ENCODE data around the gene EDA2R.

EDA2R gene, protein sequence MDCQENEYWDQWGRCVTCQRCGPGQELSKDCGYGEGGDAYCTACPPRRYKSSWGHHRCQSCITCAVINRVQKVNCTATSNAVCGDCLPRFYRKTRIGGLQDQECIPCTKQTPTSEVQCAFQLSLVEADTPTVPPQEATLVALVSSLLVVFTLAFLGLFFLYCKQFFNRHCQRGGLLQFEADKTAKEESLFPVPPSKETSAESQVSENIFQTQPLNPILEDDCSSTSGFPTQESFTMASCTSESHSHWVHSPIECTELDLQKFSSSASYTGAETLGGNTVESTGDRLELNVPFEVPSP

DNA sequence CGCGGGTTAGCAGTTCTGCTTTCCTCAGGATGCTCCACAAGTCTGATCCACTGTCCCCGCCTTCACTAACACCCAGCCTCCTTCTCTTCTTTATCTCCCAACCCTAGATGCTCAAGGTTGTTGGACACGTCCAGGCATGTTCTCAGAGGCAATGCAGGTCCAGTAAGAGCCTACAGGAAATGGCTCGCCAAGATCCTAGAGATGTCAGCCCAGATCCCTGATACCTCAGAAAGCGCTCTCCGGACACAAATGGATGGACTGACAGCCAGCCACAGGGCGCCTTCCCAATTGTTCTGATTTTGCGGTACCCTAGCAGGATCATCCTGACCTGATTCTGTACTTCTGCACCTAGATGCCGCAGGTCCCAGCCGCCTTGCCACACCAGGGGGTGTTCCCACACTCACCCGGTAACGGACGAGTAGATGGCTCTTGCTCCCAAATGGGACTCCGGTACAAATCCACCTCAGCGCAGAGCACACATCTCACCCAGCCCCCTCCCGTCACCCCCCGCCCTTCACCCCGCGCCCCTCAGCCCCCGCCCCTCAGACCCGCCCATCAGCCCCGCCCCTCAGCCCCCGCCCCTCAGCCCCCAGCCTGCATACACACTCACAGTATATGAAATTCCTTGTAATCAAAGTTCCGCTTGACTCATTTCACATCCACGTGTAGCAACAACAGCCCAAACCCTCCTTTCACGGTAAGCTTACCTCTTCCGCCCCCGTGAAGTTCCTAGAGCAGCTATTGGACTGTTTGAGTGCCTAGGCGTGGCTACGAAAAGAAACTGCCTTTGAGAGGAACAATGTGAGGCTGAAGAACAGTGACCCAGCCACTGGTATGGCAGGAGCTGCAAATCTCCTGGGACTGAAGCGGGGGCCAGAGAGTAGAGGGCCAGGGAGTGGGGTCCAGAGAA is at the start of gene EDA2R:
TSS of gene EDA2R (minus strand) at position 488 of the 910 bp plus-strand sequence. CDS start 23,058 bp downstream, outside the sequence.
- in situ Hi-C loops (cut with MboI; ENCODE audit: low sequenced_read_pairs), result no loop called here

DNA sequence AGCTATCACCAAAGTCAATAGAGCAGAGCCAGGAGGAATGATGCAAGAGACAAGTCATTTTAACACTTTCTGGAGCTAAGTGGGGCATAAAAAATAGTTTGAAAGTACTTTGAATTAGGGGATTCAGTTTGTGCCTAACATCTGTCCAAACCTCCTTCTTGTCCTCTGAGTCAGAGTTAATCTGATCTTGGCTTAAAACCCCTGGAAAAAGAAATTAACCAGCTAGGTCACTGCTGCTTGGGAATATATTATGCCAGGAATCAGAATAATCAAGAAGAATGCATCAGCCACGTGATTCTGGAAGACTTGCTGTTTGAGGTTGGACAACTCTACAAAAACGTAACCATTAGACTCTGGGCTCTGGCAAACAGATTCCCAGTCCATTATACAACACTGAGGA is 45.3 kb upstream of the EDA2R start:
- in situ Hi-C loops (cut with MboI; ENCODE audit: low sequenced_read_pairs), result no loop called here

DNA sequence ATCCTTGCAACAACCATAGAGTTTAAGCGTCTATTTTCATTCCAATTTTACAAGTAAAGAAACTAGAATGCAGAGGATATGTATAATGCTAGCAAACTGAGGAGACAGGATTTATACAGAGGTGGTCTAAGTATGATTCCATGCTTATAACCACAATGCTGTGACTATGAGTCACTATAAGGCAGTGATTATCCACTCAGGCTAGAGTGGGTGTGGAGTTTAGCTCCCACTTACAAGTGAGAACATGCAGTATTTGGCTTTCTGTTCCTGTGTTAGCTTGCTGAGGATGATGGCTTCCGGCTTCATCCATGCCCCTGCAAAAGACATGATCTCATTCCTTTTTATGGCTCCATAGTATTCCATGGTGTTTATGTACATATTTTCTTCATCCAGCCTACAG is 41.6 kb upstream of the EDA2R start:
- in situ Hi-C loops (cut with MboI; ENCODE audit: low sequenced_read_pairs), result no loop called here

DNA sequence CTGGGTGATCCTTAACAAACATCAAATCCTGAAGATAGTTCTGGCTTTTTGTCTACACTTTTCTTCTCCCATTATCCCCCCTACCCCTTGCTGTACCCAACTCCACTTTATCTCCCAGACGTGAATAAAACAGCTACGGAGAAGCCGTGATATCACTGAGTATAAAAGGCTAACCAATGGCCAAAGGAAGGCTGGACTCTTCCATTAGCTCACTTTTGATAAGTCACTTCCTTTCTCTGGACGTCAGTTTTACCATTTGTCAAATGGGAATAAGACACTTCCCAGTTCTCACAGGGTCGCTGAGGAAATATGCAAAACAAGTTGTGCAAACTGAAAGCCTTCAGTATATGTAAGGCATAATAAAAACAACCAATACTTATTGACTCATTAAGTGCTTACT is 38.6 kb upstream of the EDA2R start:
- in situ Hi-C loops (cut with MboI; ENCODE audit: low sequenced_read_pairs), result no loop called here

DNA sequence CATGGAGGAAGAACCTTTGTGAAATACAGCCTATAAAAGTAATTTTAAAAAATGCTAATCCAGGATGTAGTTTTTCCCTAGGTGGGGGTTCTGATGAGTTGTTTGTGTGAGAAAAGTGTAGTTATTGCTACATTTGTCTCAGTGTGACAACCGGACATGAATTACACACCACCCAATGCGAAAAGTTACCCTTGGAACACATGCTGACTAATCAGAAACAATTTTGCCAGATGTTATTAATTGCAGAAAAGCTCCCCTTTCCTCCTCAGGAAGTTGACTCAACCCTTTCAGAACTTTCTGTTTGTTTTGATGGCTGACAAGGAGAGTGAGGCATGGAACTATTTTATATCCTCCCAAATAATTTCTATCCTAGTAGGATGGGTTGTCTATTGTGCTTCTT is 38.1 kb upstream of the EDA2R start:
- in situ Hi-C loops (cut with MboI; ENCODE audit: low sequenced_read_pairs), result no loop called here

DNA sequence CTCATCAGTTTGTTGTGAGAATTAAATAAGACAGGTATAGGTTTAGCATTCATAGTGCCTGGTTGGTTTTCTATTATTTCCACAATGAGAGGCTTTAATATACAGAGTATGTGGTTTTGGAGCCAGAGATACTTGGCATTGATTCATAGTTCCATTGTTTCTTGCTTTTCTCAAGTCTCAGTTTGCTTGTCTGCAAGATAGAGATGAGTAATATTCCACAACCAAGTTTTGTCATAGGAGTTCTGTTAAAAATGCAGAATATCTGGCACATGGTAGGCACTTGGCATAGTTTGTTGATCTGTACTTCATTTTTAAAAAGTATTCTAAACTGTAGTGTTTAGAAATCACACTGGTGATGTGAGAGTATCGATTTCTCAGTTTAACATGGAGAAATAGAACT is 37.5 kb upstream of the EDA2R start:
- in situ Hi-C loops (cut with MboI; ENCODE audit: low sequenced_read_pairs), result no loop called here

DNA sequence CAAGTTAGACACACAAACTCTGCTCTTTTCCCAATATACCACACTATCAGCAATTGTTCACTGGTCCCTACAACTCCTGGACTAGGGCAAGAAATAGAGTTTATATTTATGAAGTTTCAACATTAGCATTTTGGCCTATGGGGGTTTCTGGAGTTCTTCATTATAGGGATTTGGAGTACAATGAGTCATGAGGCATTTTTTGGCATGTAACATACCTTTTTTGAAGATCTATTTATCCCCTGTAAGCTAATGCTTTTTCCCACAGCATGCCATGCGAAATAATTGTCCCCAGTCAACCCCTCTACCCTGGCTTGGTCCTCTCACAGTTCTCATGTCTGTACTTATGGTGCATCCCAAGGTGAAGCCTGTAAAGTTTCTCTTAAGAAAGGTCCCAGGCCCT is 36.7 kb upstream of the EDA2R start:
- in situ Hi-C loops (cut with MboI; ENCODE audit: low sequenced_read_pairs), result no loop called here

DNA sequence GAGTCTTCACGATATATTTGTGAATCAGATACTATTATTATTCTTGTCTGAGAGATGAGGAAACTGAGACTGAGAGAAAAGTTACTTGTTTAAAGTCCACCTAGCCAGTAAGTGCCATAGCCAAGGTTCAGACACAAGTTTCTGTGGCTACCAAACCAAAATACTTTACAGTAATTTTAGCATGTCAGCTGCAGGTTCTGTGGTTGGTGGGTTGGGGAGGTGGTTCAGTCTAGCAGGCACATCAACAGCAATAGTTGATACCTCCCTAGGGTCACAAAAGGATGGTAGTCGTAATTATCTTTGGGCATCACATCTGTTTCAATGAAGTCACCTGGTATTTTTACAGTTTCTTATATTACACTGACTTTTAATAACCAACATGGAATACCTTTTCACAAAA is 35.6 kb upstream of the EDA2R start:
- in situ Hi-C loops (cut with MboI; ENCODE audit: low sequenced_read_pairs), result no loop called here

DNA sequence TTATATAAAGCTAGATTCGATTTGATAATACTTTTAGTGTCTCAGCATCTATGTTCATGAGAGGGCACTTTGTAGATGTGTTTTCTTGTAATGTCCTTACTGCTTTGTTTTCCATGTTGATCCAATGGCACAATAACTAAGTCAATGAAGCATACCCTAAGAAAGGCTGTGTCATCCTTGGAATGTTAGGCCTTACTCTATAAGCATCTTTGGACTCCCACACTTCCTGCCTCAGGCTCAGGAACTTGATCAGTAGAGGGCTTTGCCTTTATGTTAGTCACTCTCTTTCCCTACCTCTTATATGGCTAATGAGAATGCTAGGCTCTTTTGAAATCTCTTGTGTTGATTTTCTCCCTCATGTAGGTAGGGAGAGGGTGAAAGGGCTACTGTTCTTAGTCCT is 33.2 kb upstream of the EDA2R start:
- in situ Hi-C loops (cut with MboI; ENCODE audit: low sequenced_read_pairs), result no loop called here

DNA sequence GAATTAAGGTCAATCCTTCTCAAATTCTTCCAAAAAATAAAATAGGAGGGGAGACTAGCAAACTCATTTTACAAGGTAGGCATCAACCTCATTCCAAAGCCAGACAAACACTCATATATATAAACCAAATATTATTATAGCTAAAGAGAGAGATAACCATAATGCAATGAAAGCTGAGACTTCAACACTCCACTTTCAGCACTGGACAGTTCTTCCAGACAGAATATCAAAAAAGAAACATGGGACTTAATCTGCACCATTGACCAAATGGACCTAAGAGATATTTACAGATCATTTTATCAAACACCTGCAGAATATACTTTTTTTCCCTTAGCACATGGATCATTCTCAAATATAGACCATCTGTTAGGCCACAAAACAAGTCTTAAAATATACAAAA is 15.5 kb upstream of the EDA2R start:
- in situ Hi-C loops (cut with MboI; ENCODE audit: low sequenced_read_pairs), result no loop called here

DNA sequence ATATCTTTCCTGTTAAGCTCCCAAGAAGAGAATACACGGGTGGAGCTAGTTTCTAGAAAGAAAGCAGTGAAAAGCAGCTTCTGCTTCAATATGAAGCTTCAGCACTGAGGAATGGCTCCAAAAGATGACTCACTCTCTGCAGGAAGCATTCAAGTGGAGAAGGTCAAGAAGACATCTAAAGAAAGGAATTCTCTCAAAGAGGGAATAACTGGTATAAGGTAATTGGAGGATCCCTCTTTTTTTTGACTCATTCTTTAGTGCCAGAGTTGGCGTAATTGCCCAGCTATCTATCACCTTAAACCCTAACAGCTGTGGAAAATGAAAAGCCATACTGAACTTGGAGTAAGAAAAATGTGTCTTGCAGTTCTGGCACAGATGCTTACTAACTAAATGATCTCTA is 3.5 kb downstream of the EDA2R start:
- in situ Hi-C loops (cut with MboI; ENCODE audit: low sequenced_read_pairs), result no loop called here

DNA sequence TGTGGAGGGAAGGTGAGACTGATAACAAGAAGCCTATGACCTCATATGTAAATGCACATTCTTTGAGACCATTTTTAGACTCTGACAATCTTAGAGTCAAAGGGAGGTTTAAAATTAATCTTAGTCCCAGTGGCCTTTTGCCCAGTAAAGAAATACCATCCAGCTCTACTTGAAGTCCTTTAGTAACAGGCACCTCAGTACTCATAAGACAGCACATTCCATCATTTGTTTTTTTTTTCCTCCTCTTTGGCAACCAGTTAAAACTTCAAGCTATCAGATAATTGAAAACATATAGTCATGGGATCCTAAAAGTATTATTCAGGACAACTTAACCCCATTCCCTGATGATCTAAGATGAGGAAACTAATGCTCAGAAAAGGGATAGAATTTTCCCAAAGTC is 4.6 kb downstream of the EDA2R start:
- in situ Hi-C loops (cut with MboI; ENCODE audit: low sequenced_read_pairs), result no loop called here

DNA sequence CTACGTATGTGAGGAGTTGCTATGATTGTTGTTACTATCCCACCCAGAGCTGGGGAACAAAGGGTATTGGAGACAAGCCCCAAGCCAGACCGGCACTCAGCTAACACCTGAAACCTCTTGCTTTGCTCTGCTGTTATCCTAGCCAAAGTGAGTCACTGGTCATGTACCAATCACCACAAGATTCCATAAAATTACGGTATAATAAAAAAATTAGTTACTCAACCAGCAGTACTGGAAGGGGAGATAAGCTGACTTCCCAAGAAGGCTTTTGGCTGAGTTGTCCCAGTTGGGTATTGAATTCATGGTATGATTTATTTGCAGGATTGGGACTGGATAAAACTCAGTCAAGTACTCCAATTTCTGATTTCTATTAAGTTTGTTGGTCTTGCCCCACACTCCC is 5.3 kb downstream of the EDA2R start:
- in situ Hi-C loops (cut with MboI; ENCODE audit: low sequenced_read_pairs), result no loop called here

DNA sequence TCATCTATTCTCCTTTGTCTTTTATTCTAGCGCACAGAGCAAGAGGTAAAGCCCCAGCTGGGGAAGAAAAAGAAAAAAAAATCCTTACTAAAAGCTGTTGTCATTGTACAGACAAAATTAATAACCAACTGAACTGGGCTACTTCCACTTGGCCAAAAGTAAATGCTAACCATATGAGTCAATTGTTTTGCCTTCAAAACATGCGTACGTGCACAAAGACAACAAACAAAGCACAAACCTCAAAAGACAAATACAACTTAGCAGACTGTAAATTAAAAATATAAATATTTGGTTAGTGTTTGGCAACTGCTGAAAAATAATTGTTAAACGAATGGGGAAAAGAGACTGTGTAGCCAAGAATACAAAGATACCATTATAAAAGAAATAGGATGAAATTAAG is 5.9 kb downstream of the EDA2R start:
- in situ Hi-C loops (cut with MboI; ENCODE audit: low sequenced_read_pairs), result no loop called here

DNA sequence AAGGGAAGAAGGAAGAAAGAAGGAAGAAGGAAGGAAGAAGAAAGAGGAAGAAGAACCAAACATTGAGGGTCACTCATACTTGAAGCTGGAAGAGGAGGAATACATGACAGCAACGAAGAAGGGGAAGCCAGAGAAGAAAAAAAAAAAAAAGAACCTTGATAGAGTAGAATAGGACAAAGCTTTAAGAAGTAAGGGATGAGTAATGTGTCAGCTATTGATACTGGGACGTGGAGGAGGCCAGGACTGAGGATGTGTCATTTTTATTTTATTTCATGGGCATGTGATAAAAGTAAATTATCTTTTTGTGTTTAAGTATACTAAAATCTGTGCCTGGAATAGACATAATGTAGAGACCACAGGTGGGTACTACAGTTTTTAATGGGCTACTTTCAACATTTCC is 6.4 kb downstream of the EDA2R start:
- in situ Hi-C loops (cut with MboI; ENCODE audit: low sequenced_read_pairs), result no loop called here

DNA sequence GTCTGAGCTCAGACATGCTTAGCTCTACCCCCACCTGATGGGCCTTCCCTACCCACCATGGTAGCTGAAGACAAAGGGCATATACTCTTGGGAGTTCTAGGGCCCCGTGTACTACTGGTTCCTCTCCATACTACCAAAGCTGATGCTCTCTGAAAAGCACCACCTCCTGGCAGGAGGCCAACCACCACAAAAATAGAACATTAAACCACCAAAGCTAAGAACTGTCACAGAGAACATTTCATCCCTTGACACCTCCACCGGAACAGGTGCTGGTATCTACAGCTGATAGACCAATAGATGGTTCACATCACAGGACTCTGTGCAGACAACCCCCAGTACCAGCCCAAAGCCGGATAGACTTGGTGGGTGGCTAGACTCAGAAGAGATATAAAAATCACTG is 13.4 kb downstream of the EDA2R start:
- in situ Hi-C loops (cut with MboI; ENCODE audit: low sequenced_read_pairs), result no loop called here

DNA sequence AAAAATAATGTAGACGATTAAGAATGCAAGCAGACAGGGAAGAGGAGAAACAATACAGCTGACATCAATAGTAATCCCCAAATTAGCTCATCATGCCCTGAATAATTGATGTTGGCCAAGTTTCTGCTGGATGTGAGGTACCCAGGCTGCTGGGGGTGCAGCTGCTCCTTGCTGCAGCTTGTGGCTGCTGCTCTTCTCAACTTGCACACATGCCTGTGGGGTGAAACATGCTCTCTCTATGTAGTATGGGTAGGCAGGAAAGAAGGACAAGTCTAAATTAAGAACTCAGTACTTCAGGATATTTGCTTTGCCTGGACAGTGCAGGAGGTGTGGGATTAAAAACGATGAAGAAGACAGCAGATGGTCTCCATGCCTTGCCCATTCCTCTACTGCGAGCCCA is 16.7 kb downstream of the EDA2R start:
- in situ Hi-C loops (cut with MboI; ENCODE audit: low sequenced_read_pairs), result no loop called here

DNA sequence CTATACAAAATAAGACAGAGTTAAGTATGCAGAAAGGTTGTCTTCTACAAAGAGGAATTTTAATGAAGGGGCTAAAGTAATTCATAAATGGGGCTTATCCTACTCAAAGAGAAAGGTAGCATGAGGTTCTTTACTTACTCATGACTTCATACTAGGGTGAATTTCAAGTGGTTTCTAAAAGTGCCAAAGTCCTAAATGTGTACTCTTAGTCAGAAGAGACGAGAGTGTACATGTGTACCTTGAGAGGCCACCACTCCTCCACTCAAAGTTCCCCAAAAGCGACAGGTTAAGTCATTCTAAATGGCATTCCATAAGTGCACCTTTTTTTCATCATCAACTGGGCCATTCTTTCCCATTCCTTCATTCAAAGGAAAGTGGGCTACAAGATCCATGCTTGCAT is 21.9 kb downstream of the EDA2R start:
- in situ Hi-C loops (cut with MboI; ENCODE audit: low sequenced_read_pairs), result no loop called here

DNA sequence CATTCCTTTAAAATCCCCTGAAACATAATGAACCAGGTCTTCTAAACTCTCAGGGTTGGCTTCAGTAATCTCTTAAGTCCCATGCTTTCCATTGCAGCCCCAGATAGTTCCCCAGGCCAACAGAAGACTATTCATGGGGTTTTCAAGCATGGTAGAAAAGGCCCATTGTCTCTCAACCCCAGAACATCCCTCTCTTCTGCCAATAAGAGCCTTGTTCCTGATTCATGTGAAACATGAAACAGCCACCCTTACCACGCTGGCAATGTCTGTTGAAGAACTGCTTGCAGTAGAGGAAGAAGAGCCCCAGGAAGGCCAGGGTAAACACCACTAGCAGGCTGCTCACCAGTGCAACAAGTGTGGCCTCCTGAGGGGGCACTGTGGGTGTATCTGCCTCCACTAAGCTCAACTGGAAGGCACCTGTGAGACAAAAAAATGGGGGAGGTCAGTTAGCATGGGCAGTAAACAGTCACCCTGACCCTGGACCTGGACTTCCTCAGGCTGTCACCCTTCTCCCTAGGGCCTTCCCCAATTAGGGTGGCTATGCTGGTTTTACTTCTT is 36.4 kb downstream of the EDA2R start:
- in situ Hi-C loops (cut with MboI; ENCODE audit: low sequenced_read_pairs), result no loop called here

DNA sequence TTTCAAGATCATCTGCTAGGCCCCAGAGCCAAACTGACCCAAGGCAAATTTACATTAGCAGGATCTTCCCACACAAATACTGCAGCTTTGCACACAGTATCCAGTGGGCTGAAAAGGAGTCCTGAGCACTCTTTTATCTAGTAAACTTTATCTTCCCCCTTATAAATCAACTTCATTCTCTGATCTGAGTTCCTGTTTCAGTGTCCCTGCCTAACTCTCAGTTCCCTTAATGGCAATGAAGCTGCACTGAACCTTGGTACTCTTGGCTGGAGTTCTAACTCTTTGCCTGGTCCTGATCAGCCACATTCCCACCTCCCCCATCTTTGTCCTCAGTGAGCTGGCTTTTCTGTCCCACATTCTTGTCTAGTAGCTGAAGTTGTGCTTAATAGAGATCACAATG is 37.4 kb downstream of the EDA2R start:
- in situ Hi-C loops (cut with MboI; ENCODE audit: low sequenced_read_pairs), result no loop called here

DNA sequence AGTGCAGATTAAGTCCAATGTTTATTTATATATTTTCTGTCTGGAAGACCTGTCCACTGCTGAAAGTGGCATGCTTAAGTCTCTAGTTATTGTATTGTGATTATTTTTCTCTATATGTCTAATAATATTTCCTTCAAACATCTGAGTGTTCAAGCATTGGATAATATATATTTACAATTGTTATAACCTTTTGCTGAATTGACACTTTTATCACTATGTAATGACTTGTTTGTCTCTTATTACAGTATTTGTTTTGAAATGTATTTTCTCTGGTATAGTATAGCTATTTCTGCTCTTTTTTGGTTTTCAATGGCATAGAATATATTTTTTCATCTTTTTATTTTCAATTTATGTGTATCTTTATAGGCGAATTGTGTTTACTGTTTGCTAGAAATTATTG is 59.7 kb downstream of the EDA2R start:
- in situ Hi-C loops (cut with MboI; ENCODE audit: low sequenced_read_pairs), result no loop called here

DNA sequence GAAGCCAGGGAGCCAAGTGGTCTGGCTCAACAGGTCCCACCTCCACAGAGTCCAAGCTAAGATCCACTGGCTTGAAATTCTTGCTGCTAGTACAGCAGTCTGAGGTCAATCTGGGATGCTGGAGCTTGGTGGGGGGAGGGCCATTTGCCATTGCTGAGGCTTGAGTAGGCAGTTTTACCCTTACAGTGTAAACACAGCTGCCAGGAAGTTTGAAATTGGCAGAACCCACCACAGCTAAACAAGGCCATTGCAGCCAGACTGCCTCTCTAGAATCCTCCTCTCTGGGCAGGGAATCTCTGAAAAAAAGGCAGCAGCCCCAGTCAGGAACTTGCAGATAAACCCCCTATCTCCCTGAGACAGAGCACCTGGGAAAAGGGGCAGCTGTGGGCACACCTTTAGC is 84.9 kb downstream of the EDA2R start:
- in situ Hi-C loops (cut with MboI; ENCODE audit: low sequenced_read_pairs), result no loop called here
